Limb (tissue), 2 donors: Measurements from ENCODE around the gene MARCHF3.
"Not testable (repeated sequence)": the region's sequence is repeated elsewhere in the genome, so short reads cannot be mapped to it uniquely, and the experiment has no call there.

Experiments
- DNase-seq, 2 donors: peaks; one replicate each; pipeline ENCODE4 v3.0.0-alpha.2; 2016; ENCODE audit errors: extremely low spot score in 2 of 2

MARCHF3 gene

DNA sequence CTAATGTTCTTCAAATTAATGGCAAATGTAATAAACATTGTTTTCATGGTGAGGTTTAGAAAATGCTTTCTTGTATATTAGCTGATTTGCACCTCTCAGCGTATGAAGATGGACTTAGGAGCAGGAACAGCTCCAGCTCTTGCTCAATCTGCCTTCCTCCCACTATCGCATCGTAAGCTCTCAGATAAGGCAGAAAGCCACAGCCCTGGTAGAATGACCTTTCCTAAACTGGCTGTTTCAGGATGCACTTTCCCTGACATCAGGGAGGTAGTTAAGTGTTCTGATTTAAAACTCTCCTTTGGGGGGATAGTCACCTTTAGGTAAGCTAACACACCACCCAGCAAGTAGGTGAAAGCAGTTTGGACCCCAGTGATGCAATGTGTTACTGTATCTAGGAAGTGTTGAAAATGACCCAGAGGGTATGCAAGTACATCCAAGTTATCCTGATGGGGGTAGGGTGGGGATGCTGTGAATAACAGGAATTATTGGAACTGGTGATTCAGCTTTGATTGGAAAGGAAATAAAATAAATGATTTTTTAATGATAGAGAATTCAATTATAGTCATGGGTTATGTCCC, 181.2 kb downstream of the MARCHF3 start:
- DNase-seq = no peak

DNA sequence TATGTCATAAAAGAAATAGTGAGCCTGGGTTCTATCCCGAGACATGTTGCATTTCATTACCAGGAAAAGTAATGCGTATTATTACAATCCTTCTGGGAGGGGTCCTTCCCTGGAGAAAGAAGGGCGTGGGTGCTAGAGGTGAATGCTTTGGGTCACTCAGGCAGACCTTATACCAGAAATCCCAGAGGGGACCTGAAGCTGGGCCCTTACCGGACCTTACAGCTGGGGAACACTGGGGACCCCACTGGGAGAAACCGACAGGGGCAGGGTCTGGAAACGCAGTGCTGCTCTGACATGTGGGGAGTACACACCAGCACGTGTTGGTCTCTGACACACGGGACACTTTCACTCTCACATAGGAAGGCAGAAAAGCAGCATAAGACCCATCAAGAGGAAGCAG, 182.1 kb downstream of the MARCHF3 start:
- DNase-seq = no peak

DNA sequence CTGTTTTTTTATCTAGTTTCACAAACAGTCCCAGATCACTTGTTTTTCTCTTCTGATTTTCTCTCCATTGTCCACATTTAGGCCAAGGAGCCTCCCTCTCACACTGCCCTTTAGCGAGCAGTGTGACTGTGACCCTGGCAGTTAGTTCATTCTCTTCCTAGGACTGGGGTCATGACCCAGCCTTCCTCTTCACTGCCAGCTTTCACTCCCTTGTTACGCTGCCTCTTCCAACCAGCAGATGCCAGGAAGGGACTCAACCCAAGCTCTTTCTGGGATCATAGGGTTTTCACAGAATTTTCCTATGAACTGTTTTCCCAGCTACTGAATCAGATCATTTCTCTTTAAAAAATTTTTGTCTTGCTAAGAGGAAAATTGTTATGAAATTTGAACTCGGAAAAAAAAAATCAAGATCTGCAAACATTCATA, 182.5 kb downstream of the MARCHF3 start:
- no peak for DNase-seq

DNA sequence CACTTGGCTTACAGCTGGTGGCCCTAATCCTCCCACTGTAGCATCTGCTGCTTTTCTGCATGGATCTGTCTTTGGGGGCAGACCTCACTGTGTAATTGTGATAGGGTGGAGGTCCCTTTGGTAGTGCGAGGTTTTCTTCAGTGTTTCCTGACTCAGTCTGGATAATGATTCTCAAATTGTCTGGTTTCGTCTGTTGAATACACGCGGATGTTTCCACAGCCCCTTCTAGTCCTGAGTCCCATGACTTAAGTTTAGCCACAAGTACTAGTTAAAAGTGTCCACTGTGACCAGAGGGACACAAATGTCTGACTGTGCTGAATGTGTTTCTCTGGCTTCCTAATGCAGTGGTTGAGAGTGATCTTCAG, 182.9 kb downstream of the MARCHF3 start:
- no peak for DNase-seq

DNA sequence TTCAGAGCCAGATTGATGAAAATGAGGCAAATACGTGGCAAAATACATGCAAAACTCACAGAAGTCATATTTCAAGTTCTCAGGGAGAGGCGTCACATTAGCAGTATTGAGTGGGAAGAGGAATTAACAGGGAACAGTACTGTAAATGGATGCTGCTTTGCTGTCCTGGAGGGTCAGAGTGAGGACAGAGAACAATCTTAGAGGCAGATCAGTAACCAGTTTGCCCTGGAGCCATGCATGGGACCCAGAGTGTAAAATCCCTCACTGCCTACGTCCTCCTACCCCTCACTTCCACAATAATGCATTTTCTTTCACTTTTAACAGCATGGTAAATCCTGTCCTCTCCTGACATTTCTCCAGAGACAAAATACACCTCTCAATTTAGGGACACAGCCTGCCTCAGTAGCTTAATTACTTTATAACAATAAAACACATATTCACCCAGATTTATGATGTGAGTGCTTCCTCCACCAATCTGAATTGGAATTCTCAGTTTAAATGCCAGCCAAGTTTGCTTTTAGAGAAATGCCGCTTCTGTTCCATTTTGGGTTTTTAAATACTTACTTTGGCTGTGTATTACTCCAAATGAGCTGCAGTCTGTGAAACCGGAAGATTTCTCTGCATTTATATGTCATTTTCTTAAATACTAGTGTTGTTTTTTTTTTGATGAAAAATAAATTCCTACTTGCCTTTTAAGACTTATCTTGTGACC, 183.5 kb downstream of the MARCHF3 start:
- DNase-seq = no peak

DNA sequence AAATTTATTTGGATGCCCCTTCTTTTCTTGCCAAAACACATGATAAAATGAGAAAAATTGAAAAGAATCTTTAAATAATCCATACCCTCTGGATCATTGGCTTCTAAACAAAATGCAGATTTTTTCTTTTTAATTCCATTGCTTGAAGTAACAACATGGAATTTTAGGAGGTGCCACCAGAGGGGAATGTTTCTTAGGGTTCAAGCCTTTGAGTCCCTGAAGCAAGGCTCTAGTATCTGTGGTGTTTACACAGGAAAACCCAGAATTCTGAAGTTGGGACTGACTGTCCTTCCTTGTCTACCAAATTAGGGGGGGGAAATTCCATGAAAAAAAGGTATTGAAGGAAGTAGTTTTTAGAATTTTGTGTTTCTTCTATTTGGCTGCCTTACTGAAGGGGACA, 184.0 kb downstream of the MARCHF3 start:
- no peak for DNase-seq

DNA sequence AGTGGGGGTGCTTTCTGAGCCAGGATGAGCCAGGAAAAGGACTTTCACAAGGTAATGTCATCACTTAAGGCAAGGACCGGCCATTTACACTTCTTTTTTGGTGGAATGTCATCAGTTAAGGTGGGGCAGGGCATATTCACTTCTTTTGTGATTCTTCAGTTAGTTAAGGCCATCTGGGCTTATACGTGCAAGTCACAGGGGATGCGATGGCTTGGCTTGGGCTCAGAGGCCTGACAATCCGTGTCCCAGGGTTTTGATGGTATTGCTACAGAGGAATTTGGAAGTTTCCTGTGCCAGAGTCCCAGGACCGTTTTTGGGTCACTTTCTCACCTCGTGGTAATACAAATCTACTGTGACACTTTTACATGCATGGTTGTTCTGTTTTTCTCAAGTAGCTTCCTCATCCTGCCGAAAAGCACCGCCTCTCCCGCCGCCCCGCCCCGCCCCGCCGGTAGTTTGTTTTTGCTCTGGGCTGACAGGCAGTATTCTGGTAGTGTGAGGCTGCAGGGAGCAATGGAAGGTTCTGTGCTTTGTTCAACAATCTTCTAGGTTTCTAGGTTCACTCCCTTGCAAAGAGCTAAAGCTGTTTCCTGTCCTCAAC, 184.8 kb downstream of the MARCHF3 start:
- not testable (repeated sequence) for DNase-seq

GRCh38 chr5:126843375-126843774, 187.0 kb downstream of the MARCHF3 start:
- not testable (repeated sequence) for DNase-seq

DNA sequence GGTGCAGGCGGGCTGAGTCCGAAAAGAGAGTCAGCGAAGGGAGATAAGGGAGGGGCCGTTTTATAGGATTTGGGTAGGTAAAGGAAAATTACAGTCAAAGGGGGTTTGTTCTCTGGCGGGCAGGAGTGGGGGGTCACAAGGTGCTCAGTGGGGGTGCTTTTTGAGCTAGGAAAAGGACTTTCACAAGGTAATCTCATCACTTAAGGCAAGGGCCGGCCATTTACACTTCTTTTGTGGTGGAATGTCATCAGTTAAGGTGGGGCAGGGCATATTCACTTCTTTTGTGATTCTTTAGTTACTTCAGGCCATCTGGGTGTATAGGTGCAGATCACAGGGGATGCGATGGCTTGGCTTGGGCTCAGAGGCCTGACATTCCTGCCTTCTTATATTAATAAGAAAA, 191.0 kb downstream of the MARCHF3 start:
- not testable (repeated sequence) for DNase-seq

DNA sequence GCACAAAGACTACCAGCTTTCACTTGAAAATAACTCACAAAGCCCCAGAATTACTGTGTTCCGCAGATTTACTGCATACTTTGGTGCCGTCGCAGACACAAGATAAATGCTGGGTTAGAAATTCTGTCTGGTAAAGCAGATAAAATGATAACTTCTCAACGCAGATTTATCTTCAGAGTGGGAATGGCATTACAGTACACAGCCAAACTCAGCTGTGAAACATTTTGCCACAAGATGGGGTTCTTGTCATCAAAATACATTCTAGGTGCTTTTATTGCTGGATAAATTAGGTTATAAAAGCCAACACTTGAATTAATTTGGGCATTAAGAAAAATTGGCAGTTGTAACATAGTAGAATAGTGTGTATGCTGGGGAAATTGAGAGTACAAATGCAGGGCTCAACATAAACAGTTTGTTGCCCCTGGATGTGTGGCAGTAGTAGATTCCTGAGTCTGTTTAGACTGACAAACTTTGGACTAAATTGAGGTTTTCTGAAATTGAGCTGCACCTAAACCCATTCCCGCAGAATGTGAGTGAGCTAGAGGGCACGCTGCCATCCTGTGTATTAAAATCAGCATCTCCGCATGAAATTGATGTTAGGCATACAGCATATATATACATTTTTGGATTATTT, 192.3 kb downstream of the MARCHF3 start:
- no peak for DNase-seq

GRCh38 chr5:126837242-126837641, 193.1 kb downstream of the MARCHF3 start:
- DNase-seq = no peak

DNA sequence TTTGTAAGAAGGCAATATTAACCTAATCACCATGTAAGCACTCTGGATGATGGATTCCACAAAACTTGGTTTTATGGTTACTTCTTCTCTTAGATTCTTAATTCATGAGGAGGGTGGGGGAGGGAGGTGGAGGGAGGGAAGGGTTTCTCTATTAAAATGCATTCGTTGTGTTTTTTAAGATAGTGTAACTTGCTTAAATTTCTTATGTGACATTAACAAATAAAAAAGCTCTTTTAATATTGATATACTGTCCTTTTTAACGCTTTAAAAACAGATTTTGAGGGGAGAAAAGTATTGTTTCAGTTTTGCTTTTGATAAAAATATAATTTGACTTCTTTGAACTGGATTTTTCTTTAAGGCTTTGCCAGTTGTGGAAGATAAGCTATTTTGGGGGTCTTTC, 193.6 kb downstream of the MARCHF3 start:
- no peak for DNase-seq

- DNase-seq = no peak
These were observed 199.2 kb downstream of the MARCHF3 start for GRCh38 chr5:126831156-126831555.

GRCh38 chr5:126830061-126830460, 200.3 kb downstream of the MARCHF3 start:
- no peak for DNase-seq

DNA sequence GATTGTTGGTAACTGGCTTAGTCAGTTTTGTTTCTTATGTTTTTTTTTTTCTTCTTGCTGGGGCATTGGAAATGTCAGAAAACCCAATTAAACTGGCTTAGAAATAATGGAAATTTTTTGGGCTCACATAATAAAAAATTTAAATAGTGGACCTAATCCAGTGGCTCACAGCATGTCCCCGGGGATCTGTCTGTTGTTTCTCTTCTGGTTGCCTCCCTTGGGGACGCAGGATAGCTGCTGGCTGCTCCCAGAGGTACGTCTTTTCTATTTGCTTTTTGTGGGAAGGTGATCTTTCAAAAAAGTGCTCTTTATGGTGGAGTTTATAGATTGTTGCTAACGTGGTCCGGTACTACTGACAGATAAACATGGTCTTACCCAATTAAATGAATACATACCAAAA, 201.3 kb downstream of the MARCHF3 start:
- no peak for DNase-seq

GRCh38 chr5:126826619-126827215, 203.6 kb downstream of the MARCHF3 start:
- no peak for DNase-seq

DNA sequence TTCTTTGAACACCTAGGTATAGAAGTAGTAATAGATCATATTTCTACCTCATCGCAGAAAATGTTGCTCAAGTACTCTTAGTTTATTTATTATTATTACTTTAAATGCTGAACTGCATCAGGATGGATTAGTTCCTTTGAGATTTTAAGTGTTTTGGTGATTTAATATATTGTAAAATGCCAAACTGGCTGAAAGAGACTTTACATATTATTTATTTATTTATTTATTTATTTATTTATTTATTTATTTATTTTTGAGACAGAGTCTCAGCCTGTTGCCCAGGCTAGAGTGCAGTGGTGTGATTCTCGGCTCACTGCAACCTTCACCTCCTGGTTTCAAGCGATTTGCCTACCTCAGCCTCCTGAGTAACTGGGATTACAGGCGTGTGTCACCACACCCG, 211.1 kb downstream of the MARCHF3 start:
- DNase-seq = no peak

DNA sequence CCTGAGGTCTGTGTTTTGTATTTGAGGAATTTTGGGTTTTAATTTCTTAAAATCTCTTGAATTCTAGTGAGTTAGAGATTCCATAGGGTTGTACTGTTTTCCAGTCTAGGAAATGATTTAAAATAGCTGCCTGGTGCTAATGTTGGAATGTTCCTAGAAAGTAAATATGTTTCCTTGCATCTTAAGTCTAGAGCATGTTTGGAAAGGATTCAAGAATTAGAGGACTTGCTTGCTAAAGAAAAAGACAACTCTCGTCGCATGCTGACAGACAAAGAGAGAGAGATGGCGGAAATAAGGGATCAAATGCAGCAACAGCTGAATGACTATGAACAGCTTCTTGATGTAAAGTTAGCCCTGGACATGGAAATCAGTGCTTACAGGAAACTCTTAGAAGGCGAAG, 211.6 kb downstream of the MARCHF3 start:
- DNase-seq = no peak
